K562 (cell line): ENCODE data around the gene HIPK2. TPM values are rescaled to one million over a fixed set of nuclear protein-coding genes. Genes with fewer than 3 reads are reported as not detected.
A peak's percentile ranks its signal among the peaks of the same experiment; 100 is the strongest.

ENCODE experiments used
- CBFB ChIP-seq: sonication (generic); formaldehyde crosslinking; IDR thresholded peaks from 2 replicates; pipeline ENCODE4 v1.4.0; 2020; ENCODE audit warnings: mild to moderate bottlenecking, missing genetic modification reagents
- FOXA1 ChIP-seq: fragments of 450-650 bp; IDR thresholded peaks from 2 replicates; pipeline ENCODE4 v1.6.1; 2016; ENCODE audit warnings: mild to moderate bottlenecking, borderline replicate concordance
- HINFP ChIP-seq: fragments of 450-650 bp; conservative IDR thresholded peaks from 2 replicates; pipeline ENCODE4 v1.6.1; 2016; ENCODE audit warnings: missing genetic modification characterization, low read depth, mild to moderate bottlenecking, control low read depth, missing compliant biosample characterization
- HMGN3 ChIP-seq: IDR thresholded peaks from 2 replicates; pipeline ENCODE4 v1.6.1; 2011; ENCODE audit warnings: borderline replicate concordance, low read depth, mild to moderate bottlenecking, mixed read lengths, low read length; ENCODE audit not compliant: insufficient read length; ENCODE audit errors: extremely low read depth
- HSF4 ChIP-seq: fragments of 250-450 bp; sonication (Bioruptor Pico); IDR thresholded peaks from 2 replicates; pipeline ENCODE4 v2.1.2; 2022; ENCODE audit warnings: mild to moderate bottlenecking, moderate library complexity, borderline replicate concordance
- KAT7 ChIP-seq: sonication (generic); formaldehyde crosslinking; IDR thresholded peaks from 2 replicates; pipeline ENCODE4 v1.8.0; 2022; ENCODE audit warnings: missing genetic modification reagents, mild to moderate bottlenecking, borderline replicate concordance
- RFX5 ChIP-seq: IDR thresholded peaks from 2 replicates; pipeline ENCODE4 v1.6.1; 2011; ENCODE audit warnings: low read depth, mild to moderate bottlenecking, improper control_type of control experiment, low read length
- SAP30 ChIP-seq: fragments of 200-600 bp; sonication (generic); IDR thresholded peaks from 2 replicates; pipeline ENCODE4 v1.6.1; 2012; ENCODE audit warnings: borderline replicate concordance, low read depth, mild to moderate bottlenecking, moderate library complexity, low read length, control low read depth, inconsistent platforms; ENCODE audit not compliant: insufficient read depth, poor library complexity, severe bottlenecking
- TCF7L2 ChIP-seq: fragments of 150-350 bp; IDR thresholded peaks from 2 replicates; pipeline ENCODE4 v1.6.1; 2016; ENCODE audit warnings: low read depth, mild to moderate bottlenecking, low read length, moderate library complexity
- ZHX1 ChIP-seq: fragments of 150-350 bp; conservative IDR thresholded peaks from 2 replicates; pipeline ENCODE4 v1.6.1; 2014; ENCODE audit warnings: low read length
- ZNF274 ChIP-seq: IDR thresholded peaks from 2 replicates; pipeline ENCODE4 v1.6.1; 2011; ENCODE audit warnings: low read depth, mild to moderate bottlenecking, low read length, moderate library complexity, borderline replicate concordance
- ZNF347 ChIP-seq: fragments of 450-650 bp; formaldehyde crosslinking; IDR thresholded peaks from 2 replicates; pipeline ENCODE4 v1.4.0; 2020; ENCODE audit warnings: low read depth, mild to moderate bottlenecking, moderate library complexity
- ZNF609 ChIP-seq: sonication (generic); formaldehyde crosslinking; IDR thresholded peaks from 2 replicates; pipeline ENCODE4 v1.8.1; 2023; ENCODE audit warnings: missing genetic modification reagents, mild to moderate bottlenecking, borderline replicate concordance
- ZNF695 ChIP-seq: fragments of 450-650 bp; formaldehyde crosslinking; IDR thresholded peaks from 2 replicates; pipeline ENCODE4 v1.4.0; 2020; ENCODE audit warnings: mild to moderate bottlenecking, moderate library complexity
- ZNF740 ChIP-seq, 3 experiments: fragments of 200-800 bp in 1 of 3; sonication (Bioruptor generic) in 1 of 3; sonication (generic) in 1 of 3; formaldehyde crosslinking in 1 of 3; IDR thresholded peaks; 2 replicates each; pipeline versions ENCODE4 v1.6.1 to v1.8.0; 2016 to 2022; ENCODE audit warnings: mild to moderate bottlenecking in 2 of 3, missing compliant biosample characterization in 2 of 3, missing genetic modification characterization in 2 of 3, missing genetic modification reagents in 1 of 3
- ZNF79 ChIP-seq: fragments of 250-450 bp; sonication (Bioruptor Pico); IDR thresholded peaks from 2 replicates; pipeline ENCODE4 v1.4.0; 2020; ENCODE audit warnings: low read depth, mild to moderate bottlenecking, moderate library complexity
- polyA plus RNA-seq, 8 experiments: library from polyadenylated mRNA; depleted of rRNA in 4 of 8; stranded (reverse) in 5 of 8; unstranded in 3 of 8; fragments of >200 nt; fragmentation: Nextera tagmentation in 2 of 8; fragmentation: Illumina TruSeq in 1 of 8; extraction: Ambion mirVana in 2 of 8; extraction: Trizol in 1 of 8; gene quantifications; 2 replicates each; pipeline versions ENCODE4 v1.2.1 to v1.2.3, GENCODE V29; 2011 to 2014; ENCODE audit warnings: inconsistent platforms in 1 of 8, missing spikeins in 1 of 8
- total RNA-seq, 7 experiments: library from RNA; depleted of rRNA in 6 of 7; stranded (reverse); fragments of >200 nt in 6 of 7; fragmentation: Illumina TruSeq in 2 of 7; extraction: Trizol in 2 of 7; gene quantifications; 2 replicates each; pipeline versions ENCODE4 v1.2.1 to v1.2.3, GENCODE V29; 2011 to 2021; ENCODE audit warnings: low replicate concordance in 1 of 7

The HIPK2 gene
- total and polyA plus RNA-seq, 9 of the 15 experiments (the other 6 are each of a cell fraction or from before 2014, with no cell fraction given), result 0.69 to 19.8 (median 5.1) TPM

GRCh38 chr7:139776486-139777132 is 1.2 kb downstream of the HIPK2 start (continued):
- no peak for TF ChIP-seq HINFP (tag)
- no peak for TF ChIP-seq ZHX1
- no peak for TF ChIP-seq ZNF347 (CRISPR knock-in tag)
- peak; percentile 69; the same call in 1 of the 2 replicates for TF ChIP-seq KAT7
- no peak for TF ChIP-seq CBFB (CRISPR knock-in tag)
- no peak for TF ChIP-seq FOXA1
- TF ChIP-seq TCF7L2, result no peak
- TF ChIP-seq ZNF740 (CRISPR knock-in tag; IDR thresholded peaks at IDR 0.05), result no peak; the same call in 1 of the 2 replicates
- TF ChIP-seq ZNF740 (tag; IDR thresholded peaks at IDR 0.05), result no peak
- no peak for TF ChIP-seq ZNF274
- no peak for TF ChIP-seq ZNF609 (CRISPR knock-in tag)
- TF ChIP-seq HMGN3, result no peak
- TF ChIP-seq RFX5, result no peak
- TF ChIP-seq SAP30, result peak; percentile 58
- TF ChIP-seq HSF4 (CRISPR knock-in tag), result no peak
- no peak for TF ChIP-seq ZNF695 (CRISPR knock-in tag)
- no peak for TF ChIP-seq ZNF79
